ENCODE results near the gene CNBD2. TPM values are rescaled to one million over a fixed set of nuclear protein-coding genes. Genes with fewer than 3 reads are reported as not detected.
"Not testable (repeated sequence)": the region's sequence is repeated elsewhere in the genome, so short reads cannot be mapped to it uniquely, and the experiment has no call there.

CNBD2 gene
- total and polyA plus RNA-seq, 4 donors: 2.2 to 3.1 (median 2.5) TPM

GRCh38 chr20:36065427-36065998, 97.1 kb downstream of the CNBD2 start:
- TF ChIP-seq SP1 (IDR thresholded peaks at IDR 0.05) (no peak), CTCF (IDR thresholded peaks at IDR 0.05; ENCODE audit: low read depth, low read length, missing input control) (no peak), HNF4G (IDR thresholded peaks at IDR 0.05) (no peak), JUND (IDR thresholded peaks at IDR 0.05) (no peak), FOXA1 (IDR thresholded peaks at IDR 0.05) (no peak), MAX (IDR thresholded peaks at IDR 0.05) (no peak), ZBTB33 (IDR thresholded peaks at IDR 0.05) (no peak), HNF4A (conservative IDR thresholded peaks at IDR 0.05) (no peak), EGR1 (IDR thresholded peaks at IDR 0.05; ENCODE audit: low read depth in 2 of 2) (no peak), NR2F2 (IDR thresholded peaks at IDR 0.05) (no peak), RAD21 (IDR thresholded peaks at IDR 0.05) (no peak), YY1 (IDR thresholded peaks at IDR 0.05) (no peak)
- peak overlapping the region in 1 of 2 donors; percentile 64 for H3K9ac ChIP-seq (ENCODE audit: low read depth in 1 of 2, low read length in 2 of 2)
- H3K36me3 ChIP-seq (ENCODE audit: control insufficient read depth in 4 of 4, insufficient read depth in 3 of 4, low read depth in 1 of 4, low read length in 3 of 4): no peaks in the 10 kb centered on the region
- H3K27ac ChIP-seq (ENCODE audit: low read depth in 1 of 2, low read length in 2 of 2): peak overlapping the region; percentile 91 to 93
- peaks cover 0 to 11% (median 5%) of the 10 kb centered on the region in 4 donors for H3K4me1 ChIP-seq (ENCODE audit: control insufficient read depth in 4 of 4, insufficient read depth in 4 of 4, low read length in 3 of 4)
- WGBS: 71% methylated on average over 24 of the region's 24 CpGs
- DNase-seq (ENCODE audit: low spot score): no peak
- H3K27me3 ChIP-seq (ENCODE audit: control insufficient read depth in 4 of 4, insufficient read depth in 4 of 4, low read length in 3 of 4): no peaks in the 10 kb centered on the region
- H3K9me3 ChIP-seq (ENCODE audit: control insufficient read depth in 4 of 4, low read length in 3 of 4): no peaks in the 10 kb centered on the region
- peak overlapping the region in 2 of 3 donors; percentile 56 to 57 for H3K4me3 ChIP-seq (ENCODE audit: low read depth in 1 of 3, low read length in 3 of 3)

GRCh38 chr20:36066777-36067176, 98.4 kb downstream of the CNBD2 start:
- TF ChIP-seq FOXA2 (IDR thresholded peaks at IDR 0.05) (no peak), RAD21 (IDR thresholded peaks at IDR 0.05) (no peak), SP1 (IDR thresholded peaks at IDR 0.05) (no peak), JUND (IDR thresholded peaks at IDR 0.05) (no peak), GABPA (IDR thresholded peaks at IDR 0.05 in 1 of 2, conservative IDR thresholded peaks at IDR 0.05 in 1 of 2) (no peak), TAF1 (conservative IDR thresholded peaks at IDR 0.05) (no peak), EGR1 (IDR thresholded peaks at IDR 0.05; ENCODE audit: low read depth in 2 of 2) (no peak), CTCF (IDR thresholded peaks at IDR 0.05; ENCODE audit: low read depth, low read length, missing input control) (no peak), NR2F2 (IDR thresholded peaks at IDR 0.05) (no peak), YY1 (IDR thresholded peaks at IDR 0.05) (no peak), REST (IDR thresholded peaks at IDR 0.05) (no peak)
- H3K9ac ChIP-seq (ENCODE audit: low read depth in 1 of 2, low read length in 2 of 2): no peak overlapping the region
- no peaks in the 10 kb centered on the region for H3K27me3 ChIP-seq (ENCODE audit: control insufficient read depth in 4 of 4, insufficient read depth in 4 of 4, low read length in 3 of 4)
- H3K36me3 ChIP-seq (ENCODE audit: control insufficient read depth in 4 of 4, insufficient read depth in 3 of 4, low read depth in 1 of 4, low read length in 3 of 4): no peaks in the 10 kb centered on the region
- no peak overlapping the region for H3K4me3 ChIP-seq (ENCODE audit: low read depth in 1 of 3, low read length in 3 of 3)
- DNase-seq (ENCODE audit: low spot score): no peak
- 62% methylated on average over 2 of the region's 2 CpGs for WGBS
- no peaks in the 10 kb centered on the region for H3K9me3 ChIP-seq (ENCODE audit: control insufficient read depth in 4 of 4, low read length in 3 of 4)
- H3K4me1 ChIP-seq (ENCODE audit: control insufficient read depth in 4 of 4, insufficient read depth in 4 of 4, low read length in 3 of 4): peaks cover 0 to 11% (median 5%) of the 10 kb centered on the region in 4 donors
- H3K27ac ChIP-seq (ENCODE audit: low read depth in 1 of 2, low read length in 2 of 2): no peak overlapping the region

GRCh38 chr20:36068526-36068925, 100.1 kb downstream of the CNBD2 start:
- WGBS: 96% methylated on average over 11 of the region's 11 CpGs
- not testable (repeated sequence) for DNase-seq (ENCODE audit: low spot score)

More at GRCh38 chr20:36068526-36068925, 100.1 kb downstream of the CNBD2 start:
- not testable (repeated sequence) for H3K27me3 ChIP-seq (ENCODE audit: control insufficient read depth in 4 of 4, insufficient read depth in 4 of 4, low read length in 3 of 4); H3K9me3 ChIP-seq (ENCODE audit: control insufficient read depth in 4 of 4, low read length in 3 of 4); H3K9ac ChIP-seq (ENCODE audit: low read depth in 1 of 2, low read length in 2 of 2); H3K36me3 ChIP-seq (ENCODE audit: control insufficient read depth in 4 of 4, insufficient read depth in 3 of 4, low read depth in 1 of 4, low read length in 3 of 4); H3K27ac ChIP-seq (ENCODE audit: low read depth in 1 of 2, low read length in 2 of 2); H3K4me3 ChIP-seq (ENCODE audit: low read depth in 1 of 3, low read length in 3 of 3)
- H3K4me1 ChIP-seq (ENCODE audit: control insufficient read depth in 4 of 4, insufficient read depth in 4 of 4, low read length in 3 of 4): peaks cover 0 to 11% (median 5%) of the 10 kb centered on the region in 4 donors
